ENCODE results near the gene SPDYE3. TPM values are rescaled to one million over a fixed set of nuclear protein-coding genes. Genes with fewer than 3 reads are reported as not detected.
"Not testable (repeated sequence)": the region's sequence is repeated elsewhere in the genome, so short reads cannot be mapped to it uniquely, and the experiment has no call there.

The SPDYE3 gene
- total and polyA plus RNA-seq, 2 of the 4 experiments (the other 2 are of a cell fraction), result not detected

DNA sequence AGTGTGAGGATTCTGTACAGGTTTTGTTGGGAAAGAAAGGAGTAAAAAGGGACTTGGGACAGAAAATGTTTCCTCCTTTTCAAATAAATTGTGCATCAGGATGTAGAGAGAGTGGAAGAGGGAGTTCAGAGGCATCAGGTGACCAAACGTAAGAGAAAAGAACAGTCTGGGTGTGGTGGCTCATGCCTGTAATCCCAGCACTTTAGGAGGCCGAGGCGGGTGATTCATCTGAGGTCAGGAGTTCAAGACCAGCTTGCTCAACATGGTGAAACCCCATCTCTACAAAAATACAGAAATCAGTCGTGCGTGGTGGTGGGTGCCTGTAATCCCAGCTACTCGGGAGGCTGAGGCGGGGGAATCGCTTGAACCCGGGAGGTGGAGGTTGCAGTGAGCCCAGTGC is 12.2 kb upstream of the SPDYE3 start:
- H2AK5ac ChIP-seq (ENCODE audit: low read depth, low read length); H3K27ac ChIP-seq (ENCODE audit: insufficient read depth, low read length); H3K4ac ChIP-seq (ENCODE audit: low read depth, low read length); H2BK15ac ChIP-seq (ENCODE audit: low read depth, low read length); H4K8ac ChIP-seq (ENCODE audit: low read depth in 2 of 2, low read length in 2 of 2); H3K14ac ChIP-seq (replicated peaks; ENCODE audit: low read depth, low read length); H3K4me1 ChIP-seq (ENCODE audit: control insufficient read depth, insufficient read depth, low read length); CTCF ChIA-PET; H3K18ac ChIP-seq (ENCODE audit: low read depth, low read length); H3K36me3 ChIP-seq (ENCODE audit: control insufficient read depth, insufficient read depth, low read length); BruUV-seq (replicated peaks); H3K9me3 ChIP-seq (ENCODE audit: control insufficient read depth, insufficient read depth, low read length); H3K79me1 ChIP-seq (ENCODE audit: low read depth in 1 of 2, low read length in 2 of 2); H4K20me1 ChIP-seq (ENCODE audit: insufficient read depth, low read length); H4K5ac ChIP-seq (ENCODE audit: low read depth, low read length); H4K91ac ChIP-seq (ENCODE audit: insufficient read depth, low read depth, low read length); H3K27me3 ChIP-seq (ENCODE audit: control insufficient read depth, insufficient read depth, low read length); H2BK20ac ChIP-seq (ENCODE audit: low read depth, low read length); H2BK120ac ChIP-seq (ENCODE audit: low read depth, low read length); H3K9me1 ChIP-seq (ENCODE audit: insufficient read depth, low read length); H3K4me3 ChIP-seq (ENCODE audit: insufficient read depth, low read depth, low read length); H3K4me2 ChIP-seq (ENCODE audit: low read depth, low read length); in situ Hi-C loops (cut with MboI; ENCODE audit: low sequenced_read_pairs); intact Hi-C loops (cut with micrococcal nuclease); H3K9ac ChIP-seq (ENCODE audit: low read depth, low read length); POLR2A ChIA-PET (ENCODE audit: unreplicated experiment); ATAC-seq (ENCODE audit: low read depth); H3K23ac ChIP-seq (ENCODE audit: low read depth, low read length); H2AK9ac ChIP-seq (replicated peaks; ENCODE audit: low read depth, low read length, poor library complexity); dilution Hi-C loops (cut with HindIII; ENCODE audit: low sequenced_read_pairs, unreplicated experiment); H2BK5ac ChIP-seq (ENCODE audit: low read depth, low read length, poor library complexity, severe bottlenecking); H2AFZ ChIP-seq (replicated peaks; ENCODE audit: low read length, poor library complexity); H3K56ac ChIP-seq (ENCODE audit: extremely low read depth, insufficient read depth, low read length): not testable (repeated sequence)
- no CpG with 5 or more reads among the region's 9 CpGs for WGBS, 2 experiments (ENCODE audit: extremely low coverage in 2 of 2, insufficient read length in 1 of 2)
- TF ChIP-seq, protein P1, sequence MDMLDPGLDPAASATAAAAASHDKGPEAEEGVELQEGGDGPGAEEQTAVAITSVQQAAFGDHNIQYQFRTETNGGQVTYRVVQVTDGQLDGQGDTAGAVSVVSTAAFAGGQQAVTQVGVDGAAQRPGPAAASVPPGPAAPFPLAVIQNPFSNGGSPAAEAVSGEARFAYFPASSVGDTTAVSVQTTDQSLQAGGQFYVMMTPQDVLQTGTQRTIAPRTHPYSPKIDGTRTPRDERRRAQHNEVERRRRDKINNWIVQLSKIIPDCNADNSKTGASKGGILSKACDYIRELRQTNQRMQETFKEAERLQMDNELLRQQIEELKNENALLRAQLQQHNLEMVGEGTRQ (IDR thresholded peaks at IDR 0.05; ENCODE audit: low read depth, low read length), result 0 out of 2 replicates have a peak, but pooled peaks have one; percentile 19
- DNase-seq, result peak; percentile 41

DNA sequence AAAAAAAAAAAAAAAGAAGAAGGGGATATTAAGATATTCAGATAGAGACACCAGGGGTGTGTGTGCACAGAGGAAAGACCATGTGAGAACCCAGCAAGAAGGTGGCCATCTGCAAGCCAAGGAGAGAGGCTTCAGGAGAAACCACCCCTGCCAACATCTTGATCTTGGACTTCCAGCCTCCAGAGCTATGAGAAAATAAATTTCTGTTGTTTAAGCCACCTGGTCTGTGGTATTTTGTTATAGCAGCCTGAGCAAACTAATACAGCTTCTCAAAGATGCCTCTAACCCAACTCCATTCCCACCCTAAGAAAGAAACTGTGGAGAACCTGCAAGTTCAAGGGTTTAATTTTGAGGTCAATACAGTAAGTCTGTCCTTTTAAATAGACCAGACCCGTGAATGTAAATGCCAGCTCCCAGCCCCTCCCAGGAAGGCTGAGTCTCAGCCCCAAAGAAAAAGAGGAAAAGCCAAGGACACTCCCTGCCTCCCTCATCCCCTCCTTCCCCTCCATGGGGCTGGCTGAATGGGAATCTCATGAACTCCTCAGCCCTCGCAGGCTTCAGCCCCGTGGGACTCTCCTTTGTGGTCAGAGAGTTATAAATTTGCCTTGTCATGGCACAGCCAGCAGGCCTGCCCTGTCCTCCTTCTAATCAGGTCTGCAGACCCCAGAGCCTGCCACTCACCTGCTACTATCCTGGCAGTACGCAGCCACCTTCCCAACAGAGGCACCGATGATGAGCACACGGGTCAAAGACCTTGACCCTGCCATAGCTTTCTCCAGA is 9.5 kb upstream of the SPDYE3 start:
- H3K27ac ChIP-seq (ENCODE audit: insufficient read depth, low read length); ATAC-seq (ENCODE audit: low read depth); H2AK9ac ChIP-seq (replicated peaks; ENCODE audit: low read depth, low read length, poor library complexity); H3K36me3 ChIP-seq (ENCODE audit: control insufficient read depth, insufficient read depth, low read length); H2AK5ac ChIP-seq (ENCODE audit: low read depth, low read length); POLR2A ChIA-PET (ENCODE audit: unreplicated experiment); H3K9ac ChIP-seq (ENCODE audit: low read depth, low read length); H2BK120ac ChIP-seq (ENCODE audit: low read depth, low read length); H4K20me1 ChIP-seq (ENCODE audit: insufficient read depth, low read length); H3K9me3 ChIP-seq (ENCODE audit: control insufficient read depth, insufficient read depth, low read length); H3K9me1 ChIP-seq (ENCODE audit: insufficient read depth, low read length); intact Hi-C loops (cut with micrococcal nuclease); DNase-seq; H2BK5ac ChIP-seq (ENCODE audit: low read depth, low read length, poor library complexity, severe bottlenecking); H3K27me3 ChIP-seq (ENCODE audit: control insufficient read depth, insufficient read depth, low read length); BruUV-seq (replicated peaks); H2BK20ac ChIP-seq (ENCODE audit: low read depth, low read length); H4K5ac ChIP-seq (ENCODE audit: low read depth, low read length); H3K4me3 ChIP-seq (ENCODE audit: insufficient read depth, low read depth, low read length); dilution Hi-C loops (cut with HindIII; ENCODE audit: low sequenced_read_pairs, unreplicated experiment); H3K4ac ChIP-seq (ENCODE audit: low read depth, low read length); H4K91ac ChIP-seq (ENCODE audit: insufficient read depth, low read depth, low read length); H3K18ac ChIP-seq (ENCODE audit: low read depth, low read length); CTCF ChIA-PET; H3K14ac ChIP-seq (replicated peaks; ENCODE audit: low read depth, low read length); H3K79me1 ChIP-seq (ENCODE audit: low read depth in 1 of 2, low read length in 2 of 2); H3K56ac ChIP-seq (ENCODE audit: extremely low read depth, insufficient read depth, low read length); H3K23ac ChIP-seq (ENCODE audit: low read depth, low read length); H2AFZ ChIP-seq (replicated peaks; ENCODE audit: low read length, poor library complexity); H3K4me2 ChIP-seq (ENCODE audit: low read depth, low read length); H2BK15ac ChIP-seq (ENCODE audit: low read depth, low read length); in situ Hi-C loops (cut with MboI; ENCODE audit: low sequenced_read_pairs); H4K8ac ChIP-seq (ENCODE audit: low read depth in 2 of 2, low read length in 2 of 2); H3K4me1 ChIP-seq (ENCODE audit: control insufficient read depth, insufficient read depth, low read length): not testable (repeated sequence)
- WGBS, 2 experiments (ENCODE audit: extremely low coverage in 2 of 2, insufficient read length in 1 of 2), result 83% methylated on average over 1 of the region's 6 CpGs; no CpG with 5 or more reads in 1 of the 2 experiments
